HG02870 (cell line): ENCODE measurements around the gene CADM4.
"Not testable (repeated sequence)": the region's sequence is repeated elsewhere in the genome, so short reads cannot be mapped to it uniquely, and the experiment has no call there.

Experiments used
- ATAC-seq: cut with Tn5 transposase; IDR thresholded peaks from one replicate; pipeline ENCODE4 v1.9.1; 2021; ENCODE audit warnings: mild to moderate bottlenecking, moderate library complexity; ENCODE audit not compliant: unreplicated experiment

Gene CADM4

GRCh38 chr19:43589678-43590077 is 50.0 kb downstream of the CADM4 start:
- no peak for ATAC-seq

GRCh38 chr19:43589277-43589676 is 50.4 kb downstream of the CADM4 start:
- no peak for ATAC-seq

DNA sequence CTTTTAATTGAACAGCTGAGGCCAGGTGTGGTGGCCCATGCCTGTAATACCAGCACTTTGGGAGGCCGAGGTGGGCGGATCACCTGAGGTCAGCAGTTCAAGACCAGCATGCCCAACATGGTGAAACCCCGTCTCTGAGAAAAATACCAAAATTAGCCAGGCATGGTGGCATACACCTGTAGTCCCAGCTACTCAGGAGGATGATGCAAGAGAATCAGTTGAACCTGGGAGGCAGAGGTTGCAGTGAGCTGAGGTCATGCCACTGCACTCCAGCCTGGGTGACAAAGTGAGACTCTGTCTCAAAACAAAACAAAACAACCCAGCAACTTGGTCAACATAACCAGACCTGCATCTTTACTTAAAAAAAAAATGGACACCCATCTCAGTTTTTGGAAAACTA is 52.6 kb downstream of the CADM4 start:
- ATAC-seq, result not testable (repeated sequence)

GRCh38 chr19:43586346-43586745 is 53.3 kb downstream of the CADM4 start:
- no peak for ATAC-seq

DNA sequence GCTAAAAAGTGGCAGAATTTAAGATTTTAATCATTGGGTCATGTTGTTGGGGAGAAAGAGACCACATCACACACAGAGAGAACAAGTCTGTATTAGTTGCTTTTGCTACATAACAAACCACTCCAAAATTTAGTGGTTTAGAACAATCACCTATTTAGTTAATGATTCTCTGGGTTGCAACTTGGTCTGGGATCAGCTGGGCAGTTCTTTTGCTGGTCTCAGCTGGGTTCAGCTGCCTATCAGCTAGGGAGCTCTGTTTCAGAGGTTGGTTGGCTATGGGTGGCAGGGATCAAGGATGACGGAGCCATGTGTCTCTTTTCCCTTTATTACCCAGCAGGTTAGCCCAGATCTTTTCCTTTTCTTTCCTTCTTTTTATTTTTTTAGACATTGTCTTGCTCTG is 55.2 kb downstream of the CADM4 start:
- ATAC-seq, result no peak

DNA sequence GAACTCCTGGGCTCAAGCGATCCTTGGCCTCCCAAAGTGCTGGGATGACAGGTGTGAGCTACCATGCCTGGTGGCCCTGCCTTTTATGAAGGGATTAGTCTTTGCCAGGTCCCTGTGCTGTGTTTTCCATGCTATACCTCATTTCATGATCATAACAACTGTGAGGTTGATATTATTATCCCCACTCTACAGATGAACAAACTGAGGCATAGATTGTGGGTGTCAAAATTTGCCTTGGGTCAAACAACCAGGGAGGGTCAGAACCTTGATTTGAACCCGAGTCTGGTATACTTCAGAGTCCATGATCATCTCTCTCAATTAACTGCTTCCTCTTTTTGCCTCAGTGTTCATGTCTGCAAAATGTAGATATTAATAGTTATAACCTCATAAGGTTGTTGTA is 57.2 kb downstream of the CADM4 start:
- ATAC-seq, result no peak

GRCh38 chr19:43581467-43581866 is 58.2 kb downstream of the CADM4 start:
- ATAC-seq, result no peak

DNA sequence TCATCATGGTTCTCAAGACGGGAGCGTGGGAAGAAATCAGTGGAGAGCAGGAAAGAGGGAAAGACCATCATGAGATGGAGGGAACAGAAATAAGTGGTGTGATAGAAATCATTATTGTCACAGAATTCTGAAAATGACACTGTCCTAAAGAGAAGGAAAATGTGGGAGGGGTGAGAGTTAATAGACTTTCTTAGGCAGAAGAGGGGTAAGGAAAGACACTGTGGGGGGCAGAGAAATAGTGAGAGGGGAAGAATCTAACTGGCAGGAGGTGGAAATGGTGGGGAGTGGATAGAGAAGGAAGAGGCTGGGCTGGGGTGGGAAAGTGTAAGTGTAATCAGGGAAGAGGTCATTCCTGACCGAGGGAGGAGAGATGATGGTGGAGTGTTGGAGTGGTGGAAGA is 60.9 kb downstream of the CADM4 start:
- no peak for ATAC-seq

DNA sequence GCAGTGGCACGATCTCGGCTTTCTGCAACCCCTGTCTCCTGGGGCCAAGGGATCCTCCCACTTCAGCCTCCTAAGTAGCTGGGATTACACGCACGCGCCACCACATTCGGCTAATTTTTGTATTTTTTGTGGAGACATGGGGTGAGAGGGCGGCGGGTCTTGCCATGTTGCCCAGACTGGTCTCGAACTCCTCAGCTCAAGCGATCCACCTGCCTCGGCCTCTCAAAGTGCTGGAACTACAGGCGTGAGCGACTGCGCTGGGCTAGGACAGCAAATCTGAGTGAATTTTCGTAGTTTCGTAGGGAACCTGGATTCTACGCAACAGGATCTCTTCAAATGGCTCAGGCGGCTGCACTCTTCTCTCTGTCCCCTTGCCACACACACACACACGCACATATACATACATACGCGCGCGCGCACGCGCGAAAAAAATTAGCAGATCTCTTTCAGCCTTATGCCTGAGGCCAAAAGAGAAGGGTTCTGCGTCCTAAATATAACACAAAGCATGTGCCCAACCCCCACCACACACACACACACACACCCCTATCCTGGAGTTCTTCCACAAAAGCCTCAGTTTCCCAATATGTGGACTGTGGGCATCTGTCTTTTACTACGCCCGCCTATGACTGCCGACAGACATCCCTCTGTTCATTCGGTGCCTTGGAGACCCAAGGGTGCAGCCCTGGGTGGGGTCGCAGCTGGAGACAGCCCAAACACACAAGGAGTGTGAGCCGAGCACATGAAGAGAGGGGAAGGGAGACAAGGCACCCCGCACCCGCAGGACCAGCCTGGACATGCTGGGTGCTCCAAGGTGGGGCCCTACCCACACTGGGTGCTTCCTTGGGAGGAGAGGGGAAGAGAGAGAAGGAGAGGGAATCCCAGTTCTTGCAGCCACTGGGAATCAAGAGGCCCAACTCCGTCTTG is 63.4 kb downstream of the CADM4 start:
- ATAC-seq, result no peak

DNA sequence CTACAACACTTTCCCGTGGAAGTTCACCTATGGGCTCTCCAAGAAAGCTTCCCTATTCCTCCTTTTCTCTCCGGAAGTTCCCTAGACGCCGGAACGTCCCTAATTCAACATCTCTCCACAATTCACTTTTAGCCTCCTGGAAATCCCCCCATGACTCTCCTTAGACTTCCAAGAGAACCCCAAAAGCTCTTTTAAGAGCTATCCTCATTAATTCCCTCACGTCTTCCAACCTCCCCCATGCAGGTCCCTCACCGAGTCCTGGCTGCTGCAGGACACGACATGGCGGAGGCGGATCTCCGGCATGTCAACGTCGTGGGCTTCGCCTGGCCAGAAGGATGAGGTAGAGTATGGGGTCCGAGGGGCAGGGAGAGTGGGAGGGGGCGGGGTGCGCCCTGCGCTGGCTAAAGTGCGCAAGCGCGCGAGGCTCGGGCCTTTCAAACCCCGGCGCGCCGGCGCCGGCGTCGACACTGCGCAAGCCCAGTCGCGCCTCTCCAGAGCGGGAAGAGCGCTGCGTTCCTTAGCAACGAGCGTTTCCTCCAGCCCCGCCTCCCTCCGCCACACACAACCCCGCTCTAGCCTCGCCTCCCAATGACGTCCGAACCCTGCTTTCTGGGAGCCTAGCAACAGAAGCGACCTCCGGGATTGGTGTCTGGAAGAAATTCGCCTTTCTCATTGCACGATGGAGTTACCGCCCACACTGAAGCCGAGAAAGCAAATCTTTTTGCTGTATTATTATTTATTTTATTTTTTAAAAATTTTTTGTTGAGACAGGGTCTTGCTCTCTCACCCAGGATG is 64.3 kb downstream of the CADM4 start, which contains the start of the genes PINLYP and XRCC1:
Gene PINLYP (plus strand): TSS at position 646 of the 795 bp plus-strand sequence. CDS start 1,391 bp downstream, outside the sequence.
Gene XRCC1 (minus strand): TSS at position 372 of the 795 bp plus-strand sequence. CDS start 69 bp downstream, at position 303.
- ATAC-seq, result peak; percentile 98

- no peak for ATAC-seq
These were observed 65.1 kb downstream of the CADM4 start for GRCh38 chr19:43574424-43575155.
